Frontal cortex (tissue), 4 donors: Measurements from ENCODE around the gene IL19. TPM values are rescaled to one million over a fixed set of nuclear protein-coding genes. Genes with fewer than 3 reads are reported as not detected.
"Not testable (repeated sequence)": the region's sequence is repeated elsewhere in the genome, so short reads cannot be mapped to it uniquely, and the experiment has no call there.

Experiments used
- DNase-seq, 2 donors: peaks; one replicate each; pipeline ENCODE4 v3.0.0; 2012; ENCODE audit warnings: low spot score in 2 of 2
- FAIRE-seq: peaks from 2 replicates; lab custom pipeline; 2012; peaks lifted over from hg19 to GRCh38; lab: Jason Lieb, UNC
- total RNA-seq: library from RNA; depleted of rRNA; stranded (reverse); fragments of >200 nt; gene quantifications from one replicate; pipeline ENCODE4 v1.2.3, GENCODE V29; 2014
- donor health status: control.
- donor health status: control.
- donor health status: control.

Gene IL19
- total RNA-seq, 1 donor from 2014 or later = not detected

- FAIRE-seq (no peak), DNase-seq (no peak)
Measured at GRCh38 chr1:206738370-206739366, 31.9 kb upstream of the IL19 start.

- DNase-seq = no peak
- no peak for FAIRE-seq
Measured at GRCh38 chr1:206739411-206740076, 31.0 kb upstream of the IL19 start.

GRCh38 chr1:206741142-206741701, 29.4 kb upstream of the IL19 start:
- FAIRE-seq (no peak), DNase-seq (no peak)

- FAIRE-seq (no peak), DNase-seq (no peak)
Measured at GRCh38 chr1:206742719-206743383, 27.7 kb upstream of the IL19 start.

GRCh38 chr1:206744683-206745082, 25.9 kb upstream of the IL19 start:
- DNase-seq = no peak
- no peak for FAIRE-seq

GRCh38 chr1:206745301-206745700, 25.3 kb upstream of the IL19 start:
- FAIRE-seq = no peak
- no peak for DNase-seq

- DNase-seq = no peak
- no peak for FAIRE-seq
Measured at GRCh38 chr1:206748348-206749030, 22.1 kb upstream of the IL19 start.

GRCh38 chr1:206751891-206752290, 18.7 kb upstream of the IL19 start:
- FAIRE-seq = no peak
- DNase-seq = no peak

- FAIRE-seq (no peak), DNase-seq (no peak)
Measured at GRCh38 chr1:206752481-206752880, 18.1 kb upstream of the IL19 start.

GRCh38 chr1:206753141-206753540, 17.4 kb upstream of the IL19 start:
- no peak for DNase-seq
- no peak for FAIRE-seq

GRCh38 chr1:206754011-206754410, 16.6 kb upstream of the IL19 start:
- FAIRE-seq (no peak), DNase-seq (no peak)

- no peak for FAIRE-seq
Measured at GRCh38 chr1:206757524-206758266, 12.9 kb upstream of the IL19 start.

GRCh38 chr1:206760590-206760989, 10.0 kb upstream of the IL19 start:
- DNase-seq (no peak), FAIRE-seq (no peak)

More at GRCh38 chr1:206757524-206758266, 12.9 kb upstream of the IL19 start:
- no peak for DNase-seq

GRCh38 chr1:206761159-206761768, 9.3 kb upstream of the IL19 start:
- no peak for DNase-seq
- FAIRE-seq = no peak

- FAIRE-seq, DNase-seq: not testable (repeated sequence)
Measured at GRCh38 chr1:206762741-206763364, 7.7 kb upstream of the IL19 start.

GRCh38 chr1:206765771-206766170, 4.8 kb upstream of the IL19 start:
- FAIRE-seq = not testable (repeated sequence)

GRCh38 chr1:206766251-206766856, 4.2 kb upstream of the IL19 start:
- FAIRE-seq = no peak
- DNase-seq = no peak

More at GRCh38 chr1:206765771-206766170, 4.8 kb upstream of the IL19 start:
- not testable (repeated sequence) for DNase-seq
